DMS53 treated with DMSO at 0.1 percent for 48 hours (cell line): ENCODE data around the gene CRY2.
A peak's percentile ranks its signal among the peaks of the same experiment; 100 is the strongest.

Source experiments
- DNase-seq: peaks from one replicate; lab custom pipeline; 2025; ENCODE audit not compliant: unreplicated experiment; lab: John Stamatoyannopoulos, UW

Gene CRY2

DNA sequence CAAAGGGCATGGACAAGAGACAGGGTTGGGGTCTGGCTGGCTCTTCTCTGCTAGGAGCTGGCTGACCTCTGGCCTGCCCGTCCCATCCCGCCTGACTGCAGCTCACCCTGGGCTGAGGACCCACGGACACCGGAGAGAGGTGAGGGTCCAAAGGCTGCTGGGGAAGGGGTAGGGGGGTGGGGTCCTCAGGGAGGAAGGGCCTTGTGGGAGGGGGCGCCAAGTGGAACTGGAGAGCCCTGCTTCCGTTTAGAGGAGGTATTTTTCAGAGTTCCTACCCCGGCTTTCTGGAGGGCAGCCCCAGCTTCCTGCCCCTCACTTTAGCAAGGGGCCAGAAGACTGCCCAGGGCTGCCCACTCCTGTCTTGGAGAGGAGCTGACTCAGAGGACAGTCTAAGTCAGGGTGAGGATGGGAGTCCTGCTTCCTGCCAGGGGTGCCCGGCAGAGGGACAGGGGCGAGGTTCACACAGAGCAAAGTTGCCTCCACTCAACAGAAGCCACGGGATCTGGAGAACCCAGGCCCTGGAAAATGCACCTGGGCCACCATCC is 82.3 kb downstream of the CRY2 start:
- peak; percentile 29 for DNase-seq

DNA sequence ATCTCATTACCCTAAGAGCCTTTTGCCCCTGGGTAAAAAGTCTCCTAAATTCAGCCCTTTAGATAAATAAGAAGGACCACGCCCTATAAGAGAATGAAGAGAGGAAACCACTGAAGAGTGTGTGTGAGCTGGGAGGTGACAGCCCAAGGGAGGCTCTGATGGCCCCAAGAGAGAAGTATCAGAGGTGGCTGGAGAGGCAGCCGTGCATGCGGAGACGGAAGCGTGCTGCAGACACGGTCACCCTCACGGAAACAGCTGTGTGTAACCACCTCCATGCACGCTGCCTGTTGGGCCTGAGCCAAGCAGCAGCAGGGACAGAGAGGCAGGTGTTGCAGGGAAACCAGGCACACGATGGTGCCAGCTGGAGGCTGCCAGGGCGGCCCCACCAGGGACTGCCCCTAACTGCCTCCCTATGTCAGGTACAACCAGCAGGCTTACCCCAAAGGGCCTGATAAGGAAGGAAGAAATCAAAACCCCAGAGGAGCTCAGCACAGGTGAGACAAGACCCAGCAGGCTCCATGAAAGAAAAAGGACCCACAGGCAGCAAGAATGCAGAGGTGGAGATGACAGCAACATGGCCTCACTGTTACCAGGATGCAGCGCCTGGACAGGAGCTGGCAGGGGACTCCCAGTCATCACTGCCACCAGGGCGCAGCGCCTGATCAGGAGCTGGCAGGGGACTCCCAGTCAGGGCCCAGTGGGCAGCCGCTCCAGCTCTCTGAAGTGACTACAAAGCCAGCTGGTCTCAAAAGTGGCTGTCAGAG is 82.9 kb downstream of the CRY2 start:
- DNase-seq: peak; percentile 79

DNA sequence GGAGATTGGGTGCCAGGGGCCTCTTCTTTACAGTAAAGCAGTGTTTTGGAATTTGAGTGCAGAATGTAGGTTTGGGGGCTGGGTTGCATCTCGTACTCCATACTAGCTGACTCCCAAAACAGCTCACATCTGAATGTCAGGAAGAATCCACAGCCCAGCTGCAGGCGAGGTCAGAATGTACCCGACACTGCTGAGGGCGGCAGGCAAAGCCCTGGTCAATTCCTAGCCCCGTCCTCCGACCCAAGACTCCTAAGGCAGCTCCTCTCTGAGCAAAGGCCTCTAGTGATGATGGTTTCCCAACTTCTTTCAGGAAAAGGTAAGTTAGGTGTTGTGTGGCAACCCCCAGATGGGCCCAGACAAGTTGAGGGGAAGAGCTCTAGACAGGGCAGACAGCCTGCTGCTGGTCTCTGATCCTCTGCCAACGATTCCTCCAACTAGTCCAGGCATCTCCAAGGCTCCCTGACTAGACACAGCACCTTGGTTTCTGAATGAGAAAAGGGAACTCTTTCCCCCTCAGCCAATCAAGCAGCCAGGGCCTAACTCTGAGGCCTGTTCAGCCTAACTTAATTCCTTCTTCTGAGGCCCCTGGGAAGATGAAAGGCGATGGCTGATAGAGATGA is 83.8 kb downstream of the CRY2 start:
- no peak for DNase-seq

DNA sequence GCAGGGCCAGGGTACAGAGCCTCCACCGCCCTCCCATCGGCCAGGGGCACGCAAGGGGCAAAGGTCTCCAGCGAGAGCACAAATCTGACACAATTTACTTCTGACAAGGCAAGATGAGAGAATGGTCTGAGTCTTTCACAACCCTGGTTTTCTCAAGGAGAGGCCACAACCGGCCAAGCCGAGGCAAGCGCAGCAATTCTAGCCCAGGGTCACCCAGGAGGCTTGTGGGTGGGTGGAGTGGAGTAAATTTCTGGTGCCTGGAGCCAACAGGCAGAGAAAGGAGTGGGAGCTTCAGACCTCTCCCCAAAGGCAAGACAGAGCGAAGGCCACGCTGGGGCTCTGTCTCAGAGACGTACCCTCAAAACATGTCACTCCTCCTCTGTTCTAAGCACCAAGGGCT is 84.5 kb downstream of the CRY2 start:
- no peak for DNase-seq

DNA sequence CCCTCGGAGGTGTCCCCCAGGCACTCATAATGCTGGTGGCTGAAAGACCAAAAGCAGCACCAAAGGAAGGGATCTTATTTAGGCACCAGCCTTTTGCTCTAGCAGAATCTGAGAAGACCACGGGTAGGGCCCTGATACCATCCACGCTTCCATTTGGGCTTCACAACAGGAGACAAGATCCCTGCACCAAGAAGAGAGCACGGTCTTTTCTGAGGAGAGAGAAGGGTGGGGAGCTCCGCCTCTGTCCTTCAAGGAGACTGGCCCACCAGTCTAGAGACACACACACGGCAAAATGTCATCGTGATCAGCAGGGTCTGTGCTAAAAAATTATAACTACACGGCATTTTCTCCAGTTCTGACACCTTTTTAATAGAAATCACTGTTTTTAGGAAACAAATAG is 84.9 kb downstream of the CRY2 start:
- no peak for DNase-seq
